ENCODE results near the gene FNDC3B.

Gene FNDC3B

DNA sequence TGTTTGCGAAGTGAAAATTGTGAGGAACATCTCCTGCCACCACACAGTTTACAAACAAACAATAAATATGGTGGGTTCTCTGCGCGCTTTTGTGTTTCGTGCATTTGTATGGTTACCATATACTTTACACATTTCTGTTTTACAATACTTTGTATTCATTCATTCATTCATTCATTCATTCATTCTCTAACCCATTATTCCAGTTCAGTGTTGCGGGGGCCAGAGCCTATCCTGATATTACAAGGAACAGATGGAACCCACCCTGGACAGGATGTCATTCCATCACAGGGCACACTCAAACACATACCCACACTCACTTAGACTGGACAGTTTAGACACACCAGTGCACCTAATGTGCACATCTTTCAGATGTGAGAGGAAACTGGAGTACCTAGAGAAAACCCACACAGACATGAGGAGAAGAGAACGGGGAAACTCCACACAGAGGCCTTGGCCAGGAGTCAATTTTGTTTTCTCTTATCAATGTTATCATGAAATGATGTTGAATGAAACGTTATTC lies 160.5 kb downstream of the FNDC3B start:
- no peak for FAIRE-seq

DNA sequence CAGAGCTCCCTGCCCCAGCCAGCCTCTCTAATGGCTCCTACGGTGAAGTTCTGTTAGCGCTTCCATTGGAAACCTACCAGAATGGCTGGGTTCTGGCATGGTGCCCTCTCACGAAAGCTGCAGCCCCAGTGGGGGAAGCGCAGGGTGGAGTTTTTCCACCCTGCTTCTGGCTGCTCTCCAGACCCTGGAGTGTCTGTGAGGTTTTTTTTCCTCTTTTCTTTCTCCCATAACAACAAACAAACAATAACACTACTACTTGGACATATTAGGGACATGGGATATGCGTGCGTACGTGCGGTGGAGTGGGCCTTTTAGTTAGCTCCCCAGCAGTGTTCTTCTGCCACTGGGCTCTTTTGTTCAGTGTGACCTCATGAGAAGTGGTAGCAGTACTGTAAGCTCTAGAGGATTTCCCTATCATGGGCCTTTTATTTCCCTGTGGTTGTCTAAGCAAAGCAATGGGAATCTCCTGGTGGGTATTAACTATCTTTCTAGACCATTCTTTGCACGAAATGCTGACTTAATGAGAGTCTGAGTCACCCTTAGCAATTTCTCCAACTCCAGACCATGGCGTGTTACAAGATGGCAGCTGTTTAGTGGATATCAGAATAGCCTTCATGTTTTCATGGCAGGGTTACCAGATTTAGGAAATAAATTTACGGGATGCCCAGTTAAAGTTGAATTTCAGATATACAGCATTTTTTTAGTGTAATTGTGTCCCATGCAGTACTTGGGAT lies 161.9 kb downstream of the FNDC3B start:
- no peak for FAIRE-seq

- FAIRE-seq, result no peak
Observed at GRCh38 chr3:172201870-172202236, 162.5 kb downstream of the FNDC3B start.

GRCh38 chr3:172202797-172203196 lies 163.4 kb downstream of the FNDC3B start:
- no peak for FAIRE-seq

DNA sequence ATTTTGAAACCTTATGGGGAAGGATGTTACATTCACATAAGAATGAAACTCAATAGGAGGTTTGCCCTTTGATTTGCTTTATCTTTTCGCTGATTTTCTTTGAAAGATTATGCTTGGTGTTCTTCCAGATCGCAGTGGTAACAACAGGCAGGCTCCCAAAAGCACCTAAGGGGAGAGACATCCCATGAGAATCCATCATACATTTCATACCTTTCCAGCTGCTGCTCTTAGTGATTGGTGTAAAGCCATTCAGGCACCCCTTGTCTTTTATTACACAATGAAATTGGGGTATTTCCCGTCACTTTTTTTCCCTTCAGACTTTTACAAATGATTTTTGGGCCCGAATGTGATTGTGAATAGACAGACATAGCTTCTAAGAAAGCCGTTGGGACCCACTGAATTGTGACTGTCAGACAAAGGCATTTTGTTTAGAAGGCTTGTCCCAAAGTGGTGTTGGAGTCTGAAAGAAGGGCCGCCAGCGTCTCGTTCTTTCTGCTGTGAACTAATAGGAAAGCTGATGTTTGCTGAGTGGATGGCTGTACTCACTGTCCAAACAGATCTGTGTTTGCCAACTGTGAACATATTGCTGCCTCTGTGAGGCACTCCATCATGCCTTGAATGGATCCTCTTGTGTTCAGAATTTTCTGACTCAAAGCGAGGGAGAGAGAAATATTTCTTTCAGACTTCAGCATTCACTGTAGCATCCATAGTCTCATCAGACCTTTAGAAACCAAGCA lies 164.3 kb downstream of the FNDC3B start:
- no peak for FAIRE-seq

- no peak for FAIRE-seq
Observed at GRCh38 chr3:172204716-172205115, 165.3 kb downstream of the FNDC3B start.

DNA sequence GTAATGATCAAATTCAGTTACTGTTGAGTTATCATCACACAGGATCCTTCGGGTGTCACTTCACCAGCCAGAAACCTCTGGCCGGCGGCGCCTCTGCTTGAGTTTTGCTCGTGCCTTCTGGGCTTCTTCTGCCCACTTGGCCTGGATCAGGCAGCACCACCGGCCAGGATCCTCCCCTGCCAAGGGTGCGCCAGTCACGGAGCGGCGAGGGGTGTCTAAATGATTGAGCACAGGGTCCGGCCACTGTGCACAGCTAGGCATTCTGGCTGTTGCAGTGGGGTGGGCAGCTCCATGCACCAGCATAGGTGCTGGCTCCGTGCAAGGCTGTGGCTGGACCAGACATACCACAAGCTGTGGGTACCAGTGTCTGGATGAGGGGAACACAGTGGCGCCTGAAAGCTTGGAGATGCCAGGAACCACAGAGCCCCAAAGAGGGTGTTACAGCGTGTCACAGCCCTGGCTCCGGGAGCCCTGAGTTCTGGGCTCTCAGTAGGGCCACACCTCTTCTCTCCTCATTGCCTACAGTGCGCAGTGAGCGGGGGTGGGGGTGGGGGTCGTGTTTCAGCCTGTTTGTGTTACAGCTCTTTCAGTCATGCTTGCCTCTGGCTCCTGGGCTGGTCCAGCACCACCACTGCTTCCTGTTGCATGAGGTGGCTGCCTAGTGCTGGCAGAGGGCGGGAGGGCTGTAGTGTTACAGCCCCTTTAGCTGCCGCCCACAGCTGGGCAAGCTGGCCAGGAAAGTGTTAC lies 169.4 kb downstream of the FNDC3B start:
- no peak for FAIRE-seq

DNA sequence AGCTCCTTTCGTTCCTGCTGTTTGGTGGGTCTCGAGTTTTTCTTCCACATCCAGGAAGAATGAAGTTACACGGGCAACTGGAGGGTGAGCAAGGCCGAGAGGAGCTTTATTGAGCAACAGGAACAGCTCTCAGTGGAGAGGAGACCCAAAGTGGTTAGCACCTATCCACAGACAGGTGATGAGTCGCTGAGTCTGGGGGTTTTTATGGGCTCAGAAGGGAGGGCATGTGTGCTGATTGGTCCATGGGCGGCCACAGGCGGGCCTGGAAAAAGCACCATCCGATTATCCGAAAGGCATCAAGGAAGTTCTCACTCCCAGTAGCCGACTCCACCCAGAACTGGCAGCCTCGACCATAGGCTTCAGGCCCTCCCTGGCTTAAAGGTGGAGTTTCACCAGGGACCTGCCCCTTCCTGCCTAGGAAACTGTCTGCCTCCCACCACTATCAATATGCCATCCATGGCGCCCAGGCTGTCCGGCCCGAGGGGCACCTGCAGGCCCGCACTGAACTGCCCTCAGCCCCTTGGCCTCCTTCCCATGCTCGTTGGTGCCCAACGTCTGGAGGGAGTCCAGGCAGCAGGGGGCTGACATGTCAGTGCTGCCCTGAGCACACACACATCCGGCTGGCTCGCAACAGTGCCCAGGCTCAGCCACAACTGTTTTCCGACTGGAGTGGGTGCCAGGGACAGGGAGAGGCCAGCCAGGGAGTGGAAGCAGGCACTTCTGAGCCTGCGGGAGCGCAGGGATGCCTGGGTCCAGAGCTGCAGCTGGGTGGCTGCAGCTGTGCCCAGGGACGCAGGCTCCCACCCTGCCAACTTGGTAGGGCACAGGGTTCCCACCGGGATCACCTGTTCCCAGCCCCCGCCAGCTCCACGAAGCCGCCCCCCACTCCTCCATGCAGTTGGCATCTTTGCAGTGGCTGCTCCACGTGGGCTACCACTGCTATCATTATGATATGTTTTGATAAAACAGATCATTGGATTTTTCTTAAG lies 170.2 kb downstream of the FNDC3B start:
- FAIRE-seq, result no peak

DNA sequence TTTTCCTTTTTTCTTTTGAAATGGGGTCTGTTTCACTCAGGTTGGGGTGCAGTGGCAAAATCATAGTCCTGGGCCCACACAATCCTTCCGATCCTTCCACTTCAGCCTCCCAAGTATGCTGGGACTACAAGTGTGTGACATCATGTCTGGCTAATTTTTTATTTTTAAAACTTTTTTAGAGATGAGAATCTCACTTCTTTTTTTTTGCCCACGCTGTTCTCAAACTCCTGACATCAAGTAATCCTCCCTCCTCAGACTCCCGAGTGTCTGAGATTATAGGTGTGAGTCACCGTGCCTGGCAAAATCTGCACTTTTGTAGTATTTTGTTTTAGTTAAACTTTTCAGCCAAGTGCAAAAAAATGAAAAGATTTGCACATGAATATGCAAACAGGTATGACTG lies 171.0 kb downstream of the FNDC3B start:
- FAIRE-seq, result no peak

- FAIRE-seq, result no peak
Observed at GRCh38 chr3:172211123-172211522, 171.7 kb downstream of the FNDC3B start.

- FAIRE-seq, result no peak
Observed at GRCh38 chr3:172213200-172213599, 173.8 kb downstream of the FNDC3B start.

DNA sequence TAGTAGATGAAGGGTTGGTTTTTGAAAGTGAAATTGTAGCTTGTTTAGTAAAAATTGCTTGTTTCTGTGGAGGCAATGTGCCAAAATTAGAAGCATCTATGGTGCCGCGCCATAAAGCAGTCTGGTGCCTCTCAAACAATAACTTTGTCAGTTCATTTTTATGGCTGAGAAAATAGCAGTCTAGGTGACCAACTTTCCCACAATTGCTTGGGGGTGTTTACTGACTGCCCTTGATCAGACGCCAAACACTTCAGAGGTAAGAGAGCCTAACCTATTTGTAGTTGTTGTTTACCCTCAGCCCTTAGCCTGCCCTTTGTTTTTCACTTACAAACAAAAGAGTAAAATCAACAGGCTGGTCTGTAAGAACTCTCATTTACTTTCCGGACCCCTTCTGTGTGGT lies 174.5 kb downstream of the FNDC3B start:
- FAIRE-seq, result no peak

- no peak for FAIRE-seq
Observed at GRCh38 chr3:172216267-172216666, 176.9 kb downstream of the FNDC3B start.

- no peak for FAIRE-seq
Observed at GRCh38 chr3:172216911-172217310, 177.5 kb downstream of the FNDC3B start.

GRCh38 chr3:172217877-172218276 lies 178.5 kb downstream of the FNDC3B start:
- no peak for FAIRE-seq

GRCh38 chr3:172218350-172219323 lies 179.3 kb downstream of the FNDC3B start:
- FAIRE-seq, result no peak

GRCh38 chr3:172219750-172220149 lies 180.4 kb downstream of the FNDC3B start:
- no peak for FAIRE-seq

DNA sequence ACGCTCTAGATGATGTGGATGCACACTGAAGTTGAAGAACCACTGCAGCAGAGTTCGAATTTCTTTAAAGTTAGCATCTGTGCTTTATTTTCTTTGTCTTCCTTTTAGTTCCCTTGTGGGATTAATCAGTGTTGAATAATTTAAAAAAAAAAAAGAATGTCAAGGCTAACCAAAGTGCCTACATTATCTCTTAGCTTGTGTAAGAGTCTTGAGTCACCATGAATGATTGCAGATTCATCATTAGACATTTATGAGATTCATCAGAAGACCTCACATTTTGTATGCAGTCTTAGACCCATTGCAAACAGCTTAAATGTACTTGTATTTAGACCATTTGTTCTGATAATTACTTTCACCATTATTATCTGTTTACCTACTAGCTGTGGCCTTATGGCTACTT lies 182.2 kb downstream of the FNDC3B start:
- FAIRE-seq, result no peak

GRCh38 chr3:172222478-172223071 lies 183.2 kb downstream of the FNDC3B start:
- no peak for FAIRE-seq

DNA sequence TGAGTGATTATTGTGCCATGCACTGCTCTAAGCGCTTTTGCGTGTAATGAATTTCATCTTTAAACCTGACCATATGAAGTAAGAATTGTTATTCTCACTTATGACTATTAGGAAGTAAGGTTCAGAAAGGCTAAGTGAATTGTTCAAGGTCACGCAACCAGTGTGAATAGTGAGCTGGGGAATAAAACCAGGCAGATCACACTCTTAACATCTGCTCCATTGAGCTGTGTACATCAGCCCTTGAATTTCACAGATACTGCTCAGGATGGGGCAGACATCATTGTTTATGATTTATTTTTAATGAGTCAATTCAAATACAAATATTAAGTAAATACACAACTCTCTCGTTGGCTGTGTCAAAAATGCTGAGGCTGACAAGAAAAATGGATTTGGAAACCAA lies 184.5 kb downstream of the FNDC3B start:
- no peak for FAIRE-seq

Measured in TTC549 (cell line).